IMR-90 (cell line): ENCODE results near the gene EVI5. TPM values are rescaled to one million over a fixed set of nuclear protein-coding genes. Genes with fewer than 3 reads are reported as not detected.

Source experiments
- ATAC-seq: fragments of 200-7000 bp; cut with Tn5 transposase; 2 replicates; pipeline ENCODE4 v1.9.1; 2020; ENCODE audit warnings: low read depth, mild to moderate bottlenecking, moderate library complexity
- BruUV-seq: library from RNA; stranded (reverse); fragments of 400-500 nt; replicated peaks from 2 replicates; lab custom pipeline; 2021; lab: Mats Ljungman, UMichigan
- CTCF ChIA-PET: fragments of 300-600 bp; formaldehyde crosslinking; extraction: SDS; loops from one replicate; lab custom pipeline; 2021; ENCODE audit warnings: antibody characterized with exemption; lab: Yijun Ruan, JAX
- POLR2A ChIA-PET: fragments of 300-600 bp; sonication (Branson Sonifier 250); formaldehyde crosslinking; loops from one replicate; lab custom pipeline; 2022; ENCODE audit warnings: antibody characterized with exemption; ENCODE audit not compliant: unreplicated experiment; lab: Charles Lee
- DNase-seq: peaks from one replicate; pipeline ENCODE4 v3.0.0; 2013
- H2AFZ ChIP-seq: replicated peaks from 2 replicates; pipeline ENCODE3; 2013; ENCODE audit warnings: low read length, mild to moderate bottlenecking; ENCODE audit not compliant: poor library complexity
- H2AK5ac ChIP-seq: 2 replicates; pipeline ENCODE4 v1.6.1; 2013; ENCODE audit warnings: low read depth, low read length, inconsistent platforms
- H2AK9ac ChIP-seq: replicated peaks from 2 replicates; pipeline ENCODE3; 2013; ENCODE audit warnings: mild to moderate bottlenecking, low read depth, low read length, moderate library complexity; ENCODE audit not compliant: poor library complexity
- H2BK120ac ChIP-seq: 2 replicates; pipeline ENCODE4 v1.6.1; 2013; ENCODE audit warnings: low read depth, low read length, inconsistent platforms
- H2BK15ac ChIP-seq: 3 replicates; pipeline ENCODE4 v1.6.1; 2013; ENCODE audit warnings: low read depth, low read length, inconsistent platforms
- H2BK20ac ChIP-seq: 2 replicates; pipeline ENCODE4 v1.6.1; 2013; ENCODE audit warnings: low read depth, mild to moderate bottlenecking, inconsistent platforms, low read length, moderate library complexity
- H2BK5ac ChIP-seq: 2 replicates; pipeline ENCODE4 v1.6.1; 2013; ENCODE audit warnings: mild to moderate bottlenecking, low read depth, low read length, inconsistent platforms; ENCODE audit not compliant: poor library complexity, severe bottlenecking
- H3K14ac ChIP-seq: replicated peaks from 2 replicates; pipeline ENCODE4 v1.6.1; 2013; ENCODE audit warnings: low read depth, low read length, inconsistent platforms
- H3K18ac ChIP-seq: 2 replicates; pipeline ENCODE4 v1.6.1; 2013; ENCODE audit warnings: low read depth, low read length, control low read depth
- H3K23ac ChIP-seq: 2 replicates; pipeline ENCODE4 v1.6.1; 2013; ENCODE audit warnings: low read depth, low read length, inconsistent platforms
- H3K27ac ChIP-seq: 2 replicates; pipeline ENCODE4 v1.5.1; 2013; ENCODE audit warnings: mild to moderate bottlenecking, control low read depth, low read length; ENCODE audit not compliant: insufficient read depth
- H3K27me3 ChIP-seq: 2 replicates; pipeline ENCODE4 v1.6.1; 2013; ENCODE audit warnings: low read length; ENCODE audit not compliant: control insufficient read depth, insufficient read depth
- H3K36me3 ChIP-seq: 2 replicates; pipeline ENCODE4 v1.6.1; 2013; ENCODE audit warnings: low read length, mixed read lengths; ENCODE audit not compliant: control insufficient read depth, insufficient read depth
- H3K4ac ChIP-seq: 2 replicates; pipeline ENCODE4 v1.6.1; 2013; ENCODE audit warnings: low read depth, low read length, inconsistent platforms
- H3K4me1 ChIP-seq: 2 replicates; pipeline ENCODE4 v1.6.1; 2013; ENCODE audit warnings: low read length, mixed read lengths; ENCODE audit not compliant: control insufficient read depth, insufficient read depth
- H3K4me2 ChIP-seq: 2 replicates; pipeline ENCODE4 v1.6.1; 2013; ENCODE audit warnings: low read depth, mild to moderate bottlenecking, control low read depth, low read length, moderate library complexity
- H3K4me3 ChIP-seq: 2 replicates; pipeline ENCODE4 v1.5.1; 2013; ENCODE audit warnings: low read depth, mild to moderate bottlenecking, control low read depth, low read length, moderate library complexity; ENCODE audit not compliant: insufficient read depth
- H3K56ac ChIP-seq: 2 replicates; pipeline ENCODE4 v1.6.1; 2013; ENCODE audit warnings: low read length, inconsistent platforms; ENCODE audit not compliant: insufficient read depth; ENCODE audit errors: extremely low read depth
- H3K79me1 ChIP-seq, 2 experiments: 2 replicates each; pipeline ENCODE4 v1.6.1; 2013; ENCODE audit warnings: low read length in 2 of 2, inconsistent platforms in 1 of 2, low read depth in 1 of 2
- H3K9ac ChIP-seq: 2 replicates; pipeline ENCODE4 v1.6.1; 2013; ENCODE audit warnings: low read depth, low read length, control low read depth
- H3K9me1 ChIP-seq: 2 replicates; pipeline ENCODE4 v1.6.1; 2013; ENCODE audit warnings: low read length, inconsistent platforms; ENCODE audit not compliant: insufficient read depth
- H3K9me3 ChIP-seq: 2 replicates; pipeline ENCODE4 v1.6.1; 2013; ENCODE audit warnings: low read length; ENCODE audit not compliant: control insufficient read depth, insufficient read depth
- H4K20me1 ChIP-seq: 2 replicates; pipeline ENCODE4 v1.6.1; 2013; ENCODE audit warnings: low read length, inconsistent platforms; ENCODE audit not compliant: insufficient read depth
- H4K5ac ChIP-seq: 2 replicates; pipeline ENCODE4 v1.6.1; 2013; ENCODE audit warnings: mild to moderate bottlenecking, low read depth, low read length, control low read depth
- H4K8ac ChIP-seq, 2 experiments: 2 replicates each; pipeline ENCODE4 v1.6.1; 2013; ENCODE audit warnings: low read depth in 2 of 2, low read length in 2 of 2, control low read depth in 1 of 2, inconsistent platforms in 1 of 2
- H4K91ac ChIP-seq: 2 replicates; pipeline ENCODE4 v1.6.1; 2013; ENCODE audit warnings: low read depth, low read length, inconsistent platforms; ENCODE audit not compliant: insufficient read depth
- BHLHE40 ChIP-seq: fragments of 150-350 bp; IDR thresholded peaks from 2 replicates; pipeline ENCODE4 v1.6.1; 2016; ENCODE audit warnings: mild to moderate bottlenecking, low read depth, low read length
- MAFK ChIP-seq: IDR thresholded peaks from 2 replicates; pipeline ENCODE4 v1.6.1; 2012; ENCODE audit warnings: low read depth, low read length, improper control_type of control experiment
- WGBS, 2 experiments: methylation state at CpG; one replicate each; pipeline versions ENCODE4 v1.1.5 to v1.1.7; 2013; ENCODE audit warnings: missing lambda C conversion rate in 2 of 2; ENCODE audit not compliant: insufficient read length in 1 of 2; ENCODE audit errors: extremely low coverage in 2 of 2; 5-methylcytosine and 5-hydroxymethylcytosine counted together
- dilution Hi-C: fragments of 300-500 bp; cut with HindIII; formaldehyde crosslinking; loops from one replicate; pipeline ENCODE4 v1.14.3; 2018; ENCODE audit warnings: low sequenced_read_pairs; ENCODE audit not compliant: unreplicated experiment
- in situ Hi-C: fragments of 300-500 bp; cut with MboI; formaldehyde crosslinking; loops from 3 replicates; pipeline ENCODE4 v1.14.3; 2019; ENCODE audit warnings: low sequenced_read_pairs, inconsistent platforms, mixed read lengths
- intact Hi-C: fragments of 100-400 bp; cut with micrococcal nuclease; formaldehyde crosslinking; loops from 2 replicates; pipeline ENCODE4 v1.10.0; 2022
- polyA plus RNA-seq, 3 experiments: library from polyadenylated mRNA; depleted of rRNA; stranded (reverse); fragments of >200 nt; gene quantifications; 2 replicates each; pipeline ENCODE4 v1.2.3, GENCODE V29; 2012; ENCODE audit warnings: low replicate concordance in 1 of 3
- total RNA-seq: library from RNA; depleted of rRNA; stranded (reverse); fragments of >200 nt; gene quantifications from 2 replicates; pipeline ENCODE4 v1.2.3, GENCODE V29; 2012

The EVI5 gene
- total and polyA plus RNA-seq, 2 of the 4 experiments (the other 2 are of a cell fraction) = 13.9 to 26.9 TPM

DNA sequence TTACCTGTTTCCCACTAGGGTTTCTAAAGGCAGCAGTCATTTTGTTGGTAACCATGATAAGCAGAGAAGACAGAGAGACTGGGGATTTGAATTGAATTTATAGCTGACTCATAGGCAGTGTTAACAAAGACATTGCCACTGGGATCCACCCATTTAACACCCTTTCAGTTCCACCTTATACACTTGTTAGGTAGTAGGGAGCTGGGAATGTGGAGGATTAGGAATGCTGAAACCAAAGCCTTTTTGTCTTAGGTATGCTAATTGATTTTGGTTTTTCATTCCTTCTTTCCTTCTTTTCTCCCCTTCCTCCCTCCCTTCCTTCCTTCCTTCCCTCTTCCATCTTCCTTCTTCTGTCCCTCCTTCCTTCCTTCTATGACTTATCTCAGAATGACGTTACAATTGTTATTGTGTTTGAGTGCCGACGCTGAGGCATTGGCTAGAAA lies 7.5 kb upstream of the EVI5 start:
- TF ChIP-seq BHLHE40 (no peak), MAFK (no peak)
- 0 out of 2 replicates have a peak overlapping the region, but pooled peaks have one; percentile 20 for H3K4ac ChIP-seq
- no peaks in the 10 kb centered on the region for H3K79me1 ChIP-seq
- no peak overlapping the region for H2AK9ac ChIP-seq
- H2AFZ ChIP-seq = no peak overlapping the region
- no peak for DNase-seq
- no CpG with 5 or more reads among the region's 3 CpGs for WGBS, 2 experiments
- no peak overlapping the region for H3K56ac ChIP-seq
- intact Hi-C loops = no loop called here
- H2BK20ac ChIP-seq = no peak overlapping the region
- H2AK5ac ChIP-seq = no peak overlapping the region
- no peak overlapping the region for H3K9ac ChIP-seq
- no peaks in the 10 kb centered on the region for H4K20me1 ChIP-seq
- dilution Hi-C loops = no loop called here
- H4K8ac ChIP-seq = no peak overlapping the region
- in situ Hi-C loops = no loop called here
- peak overlapping the region; percentile 60; the same call in 1 of the 3 replicates for H2BK15ac ChIP-seq
- H3K27me3 ChIP-seq = no peaks in the 10 kb centered on the region
- no peak overlapping the region for H2BK120ac ChIP-seq
- peaks cover 6% of the 10 kb centered on the region; the same call in 1 of the 2 replicates for H3K9me3 ChIP-seq
- BruUV-seq = no TSS peak
- ChIA-PET CTCF (interaction anchor here (0.6 kb wide), 1 partner anchor 16 kb away, joined by 5 read pairs; no protein-coding TSS in a partner anchor), POLR2A (no interaction called here)
- no peak overlapping the region for H2BK5ac ChIP-seq
- H3K36me3 ChIP-seq = no peaks in the 10 kb centered on the region
- no peak overlapping the region for H4K91ac ChIP-seq
- no peak overlapping the region; the same call in 1 of the 2 replicates for H3K23ac ChIP-seq
- no peak overlapping the region for H3K4me2 ChIP-seq
- H3K27ac ChIP-seq = no peak overlapping the region
- no peak overlapping the region for H4K5ac ChIP-seq
- H3K4me1 ChIP-seq = peaks cover 5% of the 10 kb centered on the region; the same call in 1 of the 2 replicates
- H3K9me1 ChIP-seq = peaks cover 3% of the 10 kb centered on the region; the same call in 1 of the 2 replicates
- no peak overlapping the region for H3K14ac ChIP-seq
- no peak overlapping the region for H3K4me3 ChIP-seq
- no peak for ATAC-seq
- H3K18ac ChIP-seq = no peak overlapping the region; the same call in 1 of the 2 replicates
